HG03039 (cell line): ENCODE results near the gene SLC38A11.
"Not testable (repeated sequence)": the region's sequence is repeated elsewhere in the genome, so short reads cannot be mapped to it uniquely, and the experiment has no call there.

ENCODE experiments used
- ATAC-seq: cut with Tn5 transposase; IDR thresholded peaks from one replicate; pipeline ENCODE4 v1.9.1; 2021; ENCODE audit warnings: mild to moderate bottlenecking, moderate library complexity; ENCODE audit not compliant: unreplicated experiment

The SLC38A11 gene

DNA sequence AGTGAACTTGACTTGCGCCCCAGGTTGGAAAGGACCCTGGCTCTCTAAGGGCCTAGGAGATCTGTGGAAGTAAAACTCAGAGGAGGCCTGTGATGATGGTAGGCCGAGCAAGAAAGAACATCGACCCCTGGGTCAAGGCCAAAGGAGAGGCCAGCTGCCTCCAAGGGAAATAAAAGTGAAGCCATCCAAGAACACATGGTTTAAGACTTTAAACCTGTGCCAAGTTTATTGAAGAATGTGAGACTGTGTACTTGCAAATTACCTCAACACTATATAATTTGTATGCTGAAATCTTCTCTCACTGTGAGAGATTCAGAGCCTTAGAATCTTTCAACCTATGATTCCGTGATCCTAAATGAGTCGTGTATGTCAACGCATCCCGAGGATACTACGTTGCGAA, 73.0 kb downstream of the SLC38A11 start:
- no peak for ATAC-seq

DNA sequence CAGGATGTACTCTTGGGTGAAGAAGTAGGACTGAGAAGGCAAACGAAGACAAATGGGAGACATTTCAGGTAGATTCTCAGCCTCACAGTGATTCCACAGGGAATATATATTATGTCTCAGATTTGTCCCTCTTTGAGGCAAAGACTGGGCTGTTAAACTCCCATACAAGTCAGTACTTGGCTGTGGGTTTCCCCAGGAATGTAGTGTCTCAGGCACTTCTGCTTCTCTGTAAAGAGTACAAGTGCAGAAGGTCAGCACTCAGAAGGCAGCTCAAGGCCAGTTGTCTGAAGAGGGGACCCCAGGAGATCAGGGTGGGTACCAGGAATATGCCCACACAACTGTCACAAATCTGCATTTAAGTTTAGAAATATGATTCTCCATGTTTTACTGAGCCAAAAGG, 73.8 kb downstream of the SLC38A11 start:
- ATAC-seq, result no peak

- ATAC-seq, result no peak
Observed at GRCh38 chr2:164879901-164880535, 75.3 kb downstream of the SLC38A11 start.

GRCh38 chr2:164877927-164878326, 77.4 kb downstream of the SLC38A11 start:
- ATAC-seq, result no peak

GRCh38 chr2:164877169-164877568, 78.2 kb downstream of the SLC38A11 start:
- no peak for ATAC-seq

DNA sequence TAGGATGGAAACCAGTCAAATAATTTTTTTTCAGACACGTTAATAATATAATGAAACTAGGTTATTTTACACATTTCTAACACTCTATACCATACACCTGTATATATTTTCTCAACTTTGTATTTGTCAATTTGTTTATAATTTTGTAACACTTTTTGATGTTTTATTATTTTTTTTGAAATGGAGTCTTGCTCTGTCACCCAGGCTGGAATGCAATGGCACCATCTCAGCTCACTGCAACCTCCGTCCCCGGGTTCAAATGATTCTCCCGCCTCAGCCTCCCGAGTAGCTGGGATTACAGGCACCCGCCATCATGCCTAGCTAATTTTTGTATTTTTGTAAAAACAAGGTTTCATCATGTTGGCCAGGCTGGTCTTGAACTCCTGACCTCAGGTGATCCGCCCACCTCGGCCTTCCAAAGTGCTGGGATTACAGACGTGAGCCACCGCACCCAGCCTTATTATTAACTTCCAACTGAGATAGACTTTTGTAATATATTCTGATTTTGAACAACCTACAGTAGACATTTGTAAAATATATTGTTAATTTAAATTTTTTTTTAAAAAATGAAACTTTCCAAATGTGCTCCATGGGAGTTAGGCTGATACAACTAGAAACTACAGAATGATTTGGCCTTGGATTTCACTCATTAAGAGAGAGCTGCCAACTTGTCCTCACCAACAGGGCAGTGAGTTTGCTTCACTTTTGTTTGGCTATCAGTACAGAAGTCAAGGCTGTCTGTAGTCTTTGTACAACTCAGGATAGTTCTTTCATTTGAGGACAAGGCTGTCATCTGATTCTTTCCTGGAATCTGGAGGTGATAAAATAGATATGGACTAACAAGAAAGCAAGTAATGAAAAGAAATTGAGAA, 79.8 kb downstream of the SLC38A11 start:
- ATAC-seq, result no peak

DNA sequence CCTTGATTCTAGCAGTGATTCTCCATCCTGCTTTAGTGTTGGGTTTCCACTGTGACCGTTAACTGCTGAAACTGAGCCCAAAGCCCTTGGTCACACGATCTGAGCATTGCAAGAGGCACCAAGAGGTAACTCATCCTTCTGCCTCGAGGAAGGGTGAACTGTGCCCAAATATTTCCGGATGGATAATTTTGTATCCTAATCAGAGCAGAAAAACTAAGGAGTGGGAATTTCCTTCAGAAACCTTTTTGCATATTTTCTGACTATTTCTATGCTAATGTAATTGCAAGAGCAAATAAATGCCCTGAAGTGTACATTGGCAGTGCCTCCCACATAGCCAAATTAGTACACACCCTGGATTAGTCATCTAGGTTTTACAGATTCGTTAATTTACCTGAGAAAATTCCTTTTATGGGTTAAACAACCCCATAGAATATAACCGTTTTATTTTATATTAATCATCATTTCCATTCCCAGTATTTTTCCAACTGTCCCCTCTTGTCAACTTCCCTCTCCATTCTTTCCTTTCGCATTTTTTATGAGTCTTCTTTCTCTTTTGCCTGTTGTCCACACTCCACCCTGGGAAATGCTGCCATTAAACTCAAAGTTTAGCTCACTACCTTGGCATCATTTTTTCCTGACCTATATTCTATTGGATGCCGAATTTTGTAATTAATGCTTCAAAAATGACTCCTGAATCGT, 82.0 kb downstream of the SLC38A11 start:
- ATAC-seq, result no peak

GRCh38 chr2:164871404-164871803, 83.9 kb downstream of the SLC38A11 start:
- no peak for ATAC-seq

GRCh38 chr2:164869420-164869772, 85.9 kb downstream of the SLC38A11 start:
- no peak for ATAC-seq

- no peak for ATAC-seq
Observed at GRCh38 chr2:164868563-164869419, 86.5 kb downstream of the SLC38A11 start.

GRCh38 chr2:164867779-164868397, 87.4 kb downstream of the SLC38A11 start:
- no peak for ATAC-seq

DNA sequence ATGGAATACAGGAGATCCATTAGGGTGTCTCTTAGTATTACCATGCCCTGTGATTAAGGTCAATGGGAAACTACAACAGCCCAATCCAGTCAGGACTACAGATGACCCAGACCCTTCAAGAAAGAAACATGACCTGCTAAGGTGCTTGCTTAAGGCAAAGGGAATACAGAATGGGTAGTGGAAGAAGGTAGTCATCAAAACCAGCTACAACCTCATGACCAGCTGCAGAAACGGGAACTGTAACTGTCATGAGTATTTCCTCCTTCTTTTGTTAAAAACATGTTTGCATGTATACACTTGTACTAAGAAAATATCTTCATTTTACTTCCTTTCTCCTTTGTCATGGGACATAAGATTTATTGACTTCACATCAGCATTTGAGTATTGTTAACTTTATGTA, 88.9 kb downstream of the SLC38A11 start:
- ATAC-seq, result not testable (repeated sequence)

- no peak for ATAC-seq
Observed at GRCh38 chr2:164860694-164861042, 94.7 kb downstream of the SLC38A11 start.

DNA sequence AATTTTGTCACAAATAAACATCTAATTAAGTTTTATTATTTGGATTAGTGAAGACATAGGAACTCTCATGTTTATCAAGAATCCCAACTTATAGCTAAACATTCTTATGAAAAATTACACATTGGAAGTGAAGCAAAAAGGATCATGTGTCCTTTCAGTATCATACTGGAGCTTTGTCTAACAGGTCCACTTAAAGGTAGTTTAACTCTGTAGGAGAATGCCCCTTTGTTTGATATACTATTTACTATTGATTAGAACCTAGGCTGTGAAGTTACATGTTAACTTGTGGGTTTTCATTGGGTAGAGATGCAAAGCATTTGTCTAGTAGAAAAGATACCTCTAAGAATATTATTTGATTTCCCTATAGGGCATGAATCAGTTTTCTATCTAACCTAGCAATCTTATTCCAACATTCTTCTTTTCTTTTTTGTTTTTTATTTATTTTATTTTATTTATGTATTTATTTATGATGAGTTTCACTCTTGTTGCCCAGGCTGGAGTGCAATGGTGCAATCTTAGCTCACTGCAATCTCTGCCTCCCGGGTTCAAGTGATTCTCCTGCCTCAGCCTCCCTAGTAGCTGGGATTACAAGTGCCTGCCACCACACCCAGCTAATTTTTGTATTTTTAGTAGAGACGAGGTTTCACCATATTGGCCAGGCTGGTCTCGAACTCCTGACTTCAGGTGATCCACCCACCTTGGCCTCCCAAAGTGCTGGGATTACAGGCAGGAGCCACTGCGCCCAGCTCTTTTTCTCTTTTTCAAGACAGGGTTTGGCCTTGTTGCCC, 95.2 kb downstream of the SLC38A11 start:
- ATAC-seq, result not testable (repeated sequence)

GRCh38 chr2:164859251-164859818, 96.0 kb downstream of the SLC38A11 start:
- ATAC-seq, result no peak

GRCh38 chr2:164852086-164852485, 103.2 kb downstream of the SLC38A11 start:
- no peak for ATAC-seq

GRCh38 chr2:164850235-164850634, 105.1 kb downstream of the SLC38A11 start:
- no peak for ATAC-seq

DNA sequence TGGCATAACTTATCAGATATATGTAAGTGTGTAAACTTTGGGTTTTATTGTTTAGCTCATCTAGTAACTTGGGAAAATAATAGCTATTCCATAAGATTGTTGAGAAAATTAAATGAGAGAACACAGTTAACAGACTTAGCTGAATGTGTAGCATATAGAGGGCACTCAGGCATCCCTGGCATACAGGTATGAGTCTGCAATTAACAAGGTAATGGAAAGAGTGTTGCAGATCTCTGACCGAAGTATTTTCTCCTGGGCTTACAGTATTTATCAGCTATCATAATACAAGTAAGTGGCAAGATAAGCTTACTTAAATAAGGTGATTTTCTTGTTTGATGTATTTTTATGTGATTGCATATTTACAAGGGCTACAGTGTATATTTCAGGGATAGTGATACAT, 105.8 kb downstream of the SLC38A11 start:
- no peak for ATAC-seq

GRCh38 chr2:164847981-164848741, 107.2 kb downstream of the SLC38A11 start:
- ATAC-seq, result no peak
